ENCODE results near the gene COLQ.

DNA sequence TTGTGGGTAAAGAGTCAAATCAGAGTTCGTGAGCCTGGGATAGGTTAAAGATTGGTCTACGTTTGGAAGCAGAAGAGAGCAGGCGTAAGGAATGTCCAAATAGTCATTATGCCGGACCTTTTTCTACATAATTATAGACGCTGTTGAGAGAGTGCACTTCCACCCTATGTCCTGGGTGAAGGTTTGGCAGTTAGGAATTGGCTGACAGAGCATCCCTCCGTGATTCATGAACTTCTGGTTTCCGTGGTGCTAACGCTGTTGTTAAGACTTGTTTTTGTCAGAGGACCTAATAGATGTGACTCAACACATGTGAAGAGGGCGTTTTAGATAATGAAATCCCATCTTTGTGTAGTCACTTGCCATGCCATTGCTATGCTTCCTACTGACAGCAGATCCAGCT is 93.0 kb downstream of the COLQ start:
- TF ChIP-seq, protein P1, sequence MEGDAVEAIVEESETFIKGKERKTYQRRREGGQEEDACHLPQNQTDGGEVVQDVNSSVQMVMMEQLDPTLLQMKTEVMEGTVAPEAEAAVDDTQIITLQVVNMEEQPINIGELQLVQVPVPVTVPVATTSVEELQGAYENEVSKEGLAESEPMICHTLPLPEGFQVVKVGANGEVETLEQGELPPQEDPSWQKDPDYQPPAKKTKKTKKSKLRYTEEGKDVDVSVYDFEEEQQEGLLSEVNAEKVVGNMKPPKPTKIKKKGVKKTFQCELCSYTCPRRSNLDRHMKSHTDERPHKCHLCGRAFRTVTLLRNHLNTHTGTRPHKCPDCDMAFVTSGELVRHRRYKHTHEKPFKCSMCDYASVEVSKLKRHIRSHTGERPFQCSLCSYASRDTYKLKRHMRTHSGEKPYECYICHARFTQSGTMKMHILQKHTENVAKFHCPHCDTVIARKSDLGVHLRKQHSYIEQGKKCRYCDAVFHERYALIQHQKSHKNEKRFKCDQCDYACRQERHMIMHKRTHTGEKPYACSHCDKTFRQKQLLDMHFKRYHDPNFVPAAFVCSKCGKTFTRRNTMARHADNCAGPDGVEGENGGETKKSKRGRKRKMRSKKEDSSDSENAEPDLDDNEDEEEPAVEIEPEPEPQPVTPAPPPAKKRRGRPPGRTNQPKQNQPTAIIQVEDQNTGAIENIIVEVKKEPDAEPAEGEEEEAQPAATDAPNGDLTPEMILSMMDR (IDR thresholded peaks at IDR 0.05), result no peak
- TF ChIP-seq POLR2AphosphoS5 (IDR thresholded peaks at IDR 0.05; ENCODE audit: low read depth, low read length) (no peak), TCF7L2 (IDR thresholded peaks at IDR 0.05; ENCODE audit: low read depth, low read length) (no peak)
- TF ChIP-seq, protein P2, sequence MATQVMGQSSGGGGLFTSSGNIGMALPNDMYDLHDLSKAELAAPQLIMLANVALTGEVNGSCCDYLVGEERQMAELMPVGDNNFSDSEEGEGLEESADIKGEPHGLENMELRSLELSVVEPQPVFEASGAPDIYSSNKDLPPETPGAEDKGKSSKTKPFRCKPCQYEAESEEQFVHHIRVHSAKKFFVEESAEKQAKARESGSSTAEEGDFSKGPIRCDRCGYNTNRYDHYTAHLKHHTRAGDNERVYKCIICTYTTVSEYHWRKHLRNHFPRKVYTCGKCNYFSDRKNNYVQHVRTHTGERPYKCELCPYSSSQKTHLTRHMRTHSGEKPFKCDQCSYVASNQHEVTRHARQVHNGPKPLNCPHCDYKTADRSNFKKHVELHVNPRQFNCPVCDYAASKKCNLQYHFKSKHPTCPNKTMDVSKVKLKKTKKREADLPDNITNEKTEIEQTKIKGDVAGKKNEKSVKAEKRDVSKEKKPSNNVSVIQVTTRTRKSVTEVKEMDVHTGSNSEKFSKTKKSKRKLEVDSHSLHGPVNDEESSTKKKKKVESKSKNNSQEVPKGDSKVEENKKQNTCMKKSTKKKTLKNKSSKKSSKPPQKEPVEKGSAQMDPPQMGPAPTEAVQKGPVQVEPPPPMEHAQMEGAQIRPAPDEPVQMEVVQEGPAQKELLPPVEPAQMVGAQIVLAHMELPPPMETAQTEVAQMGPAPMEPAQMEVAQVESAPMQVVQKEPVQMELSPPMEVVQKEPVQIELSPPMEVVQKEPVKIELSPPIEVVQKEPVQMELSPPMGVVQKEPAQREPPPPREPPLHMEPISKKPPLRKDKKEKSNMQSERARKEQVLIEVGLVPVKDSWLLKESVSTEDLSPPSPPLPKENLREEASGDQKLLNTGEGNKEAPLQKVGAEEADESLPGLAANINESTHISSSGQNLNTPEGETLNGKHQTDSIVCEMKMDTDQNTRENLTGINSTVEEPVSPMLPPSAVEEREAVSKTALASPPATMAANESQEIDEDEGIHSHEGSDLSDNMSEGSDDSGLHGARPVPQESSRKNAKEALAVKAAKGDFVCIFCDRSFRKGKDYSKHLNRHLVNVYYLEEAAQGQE (IDR thresholded peaks at IDR 0.05; ENCODE audit: insufficient read depth in 1 of 2, low read depth in 2 of 2, low read length in 1 of 2), result no peak
